NB4 (cell line): Measurements from ENCODE around the gene SEC23A.
"Not testable (repeated sequence)": the region's sequence is repeated elsewhere in the genome, so short reads cannot be mapped to it uniquely, and the experiment has no call there.

Experiments used
- DNase-seq: peaks from one replicate; pipeline ENCODE4 v3.0.0; 2010; ENCODE audit warnings: low read depth
- H3K4me3 ChIP-seq: one replicate; pipeline ENCODE4 v1.5.1; 2011; ENCODE audit warnings: mild to moderate bottlenecking, low read depth, low read length, moderate library complexity
- CTCF ChIP-seq: IDR thresholded peaks from one replicate; pipeline ENCODE4 v1.5.1; 2012; ENCODE audit warnings: low read depth, low read length
- MAX ChIP-seq: IDR thresholded peaks from 2 replicates; pipeline ENCODE4 v1.6.1; 2011; ENCODE audit warnings: low read depth, low read length
- MYC ChIP-seq: IDR thresholded peaks from 2 replicates; pipeline ENCODE4 v1.6.1; 2011; ENCODE audit warnings: low read depth, low read length
- POLR2A ChIP-seq: IDR thresholded peaks from 2 replicates; pipeline ENCODE4 v1.6.1; 2011; ENCODE audit warnings: mild to moderate bottlenecking; ENCODE audit not compliant: insufficient read length; ENCODE audit errors: extremely low read depth

Gene SEC23A

GRCh38 chr14:39028620-39029019 lies 74.4 kb downstream of the SEC23A start:
- no peak for DNase-seq
- H3K4me3 ChIP-seq, result no peak overlapping the region
- no peak for TF ChIP-seq MAX
- TF ChIP-seq MYC, result no peak
- TF ChIP-seq CTCF, result no peak
- no peak for TF ChIP-seq POLR2A

GRCh38 chr14:39025810-39026627 lies 77.0 kb downstream of the SEC23A start:
- peak; percentile 14 for DNase-seq
- no peak overlapping the region for H3K4me3 ChIP-seq
- TF ChIP-seq MYC (no peak), POLR2A (no peak), MAX (no peak)

- TF ChIP-seq MYC (no peak), POLR2A (no peak), MAX (no peak), CTCF (no peak)
- no peak overlapping the region for H3K4me3 ChIP-seq
- no peak for DNase-seq
Observed at GRCh38 chr14:39025250-39025809, 77.7 kb downstream of the SEC23A start.

- no peak for DNase-seq
- no peak for TF ChIP-seq MAX
- TF ChIP-seq MYC, result no peak
- TF ChIP-seq CTCF, result no peak
- no peak for TF ChIP-seq POLR2A
Observed at GRCh38 chr14:39023939-39024871, 78.8 kb downstream of the SEC23A start.

GRCh38 chr14:39017096-39018016 lies 85.7 kb downstream of the SEC23A start:
- not testable (repeated sequence) for DNase-seq

More at GRCh38 chr14:39023939-39024871, 78.8 kb downstream of the SEC23A start:
- H3K4me3 ChIP-seq, result no peak overlapping the region

GRCh38 chr14:39016733-39017095 lies 86.3 kb downstream of the SEC23A start:
- no peak overlapping the region for H3K4me3 ChIP-seq
- no peak for TF ChIP-seq POLR2A
- no peak for TF ChIP-seq MAX
- TF ChIP-seq MYC, result no peak
- no peak for TF ChIP-seq CTCF
- no peak for DNase-seq

More at GRCh38 chr14:39017096-39018016, 85.7 kb downstream of the SEC23A start:
- H3K4me3 ChIP-seq, result not testable (repeated sequence)
